Left ventricle myocardium inferior (tissue), 1 donor: ENCODE data around the gene TRIO. TPM values are rescaled to one million over a fixed set of nuclear protein-coding genes. Genes with fewer than 3 reads are reported as not detected.
"Not testable (repeated sequence)": the region's sequence is repeated elsewhere in the genome, so short reads cannot be mapped to it uniquely, and the experiment has no call there.

Experiments
- DNase-seq: peaks from one replicate; pipeline ENCODE4 v3.0.0-alpha.2; 2020
- H3K27ac ChIP-seq: fragments of 200-600 bp; replicated peaks from 2 replicates; pipeline ENCODE4 v1.8.0; 2021
- H3K27me3 ChIP-seq: fragments of 200-600 bp; 2 replicates; pipeline ENCODE4 v1.8.0; 2021; ENCODE audit warnings: low read depth
- H3K36me3 ChIP-seq: fragments of 200-600 bp; 2 replicates; pipeline ENCODE4 v1.8.0; 2021
- H3K4me1 ChIP-seq: fragments of 200-600 bp; 2 replicates; pipeline ENCODE4 v1.8.0; 2021
- H3K4me3 ChIP-seq: fragments of 200-600 bp; 2 replicates; pipeline ENCODE4 v1.8.0; 2021; ENCODE audit warnings: mild to moderate bottlenecking, moderate library complexity
- H3K9me3 ChIP-seq: fragments of 200-600 bp; replicated peaks from 2 replicates; pipeline ENCODE4 v1.8.0; 2021
- CTCF ChIP-seq: fragments of 200-600 bp; IDR thresholded peaks from 2 replicates; pipeline ENCODE4 v1.8.0; 2021; ENCODE audit warnings: antibody characterized with exemption, mild to moderate bottlenecking, borderline replicate concordance
- intact Hi-C: fragments of 100-400 bp; cut with micrococcal nuclease; formaldehyde crosslinking; loops from one replicate; pipeline ENCODE4 v1.11.0; 2022
- total RNA-seq: library from RNA; stranded (reverse); fragmentation: NEBNext Ultra II Directional; extraction: Animal tissue kit (Norgen Biotek cat#: 25700); gene quantifications from one replicate; pipeline ENCODE4 v1.2.1, GENCODE V29; 2021
- donor health status: DM: no; HTN: yes; CAD: no; lungs with severe emphysema.

The TRIO gene
- total RNA-seq, 1 donor from 2014 or later: 52.8 TPM

- Histone ChIP-seq H3K36me3 (no peaks in the 10 kb centered on the region), H3K4me1 (peaks cover 7% of the 10 kb centered on the region), H3K4me3 (no peak overlapping the region), H3K27ac (no peak overlapping the region), H3K9me3 (peaks cover 4% of the 10 kb centered on the region), H3K27me3 (peaks cover 4% of the 10 kb centered on the region)
- intact Hi-C loops: no loop called here
- no peak for DNase-seq
- TF ChIP-seq CTCF: no peak
Measured at GRCh38 chr5:14534773-14535172, 391.6 kb downstream of the TRIO start.

DNA sequence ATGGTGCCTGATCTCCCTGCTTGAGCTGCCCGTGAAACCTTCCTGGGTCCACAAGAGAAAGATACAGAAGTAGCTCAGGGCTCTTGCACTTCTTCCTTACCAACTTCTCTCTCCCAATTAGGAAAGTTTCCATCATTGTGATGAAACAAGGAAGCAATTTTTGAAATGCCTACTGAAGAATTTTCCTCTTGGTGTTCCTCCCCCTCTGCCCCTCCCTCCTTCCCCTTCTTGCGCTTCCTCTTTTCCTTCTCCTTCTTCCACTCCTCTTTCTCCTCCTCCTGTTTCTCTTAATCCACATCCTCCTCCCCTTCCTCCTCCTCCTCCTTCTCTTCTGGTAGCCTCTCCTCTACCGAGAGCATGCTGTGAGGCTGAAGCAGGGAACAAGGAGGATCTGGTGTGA, 402.2 kb downstream of the TRIO start:
- intact Hi-C loops: no loop called here
- H3K27ac ChIP-seq: no peak overlapping the region
- DNase-seq: no peak

GRCh38 chr5:14545862-14546261, 402.7 kb downstream of the TRIO start:
- peaks cover 24% of the 10 kb centered on the region for H3K27me3 ChIP-seq
- H3K4me3 ChIP-seq: no peak overlapping the region
- H3K27ac ChIP-seq: no peak overlapping the region
- intact Hi-C loops: no loop called here
- no peak for TF ChIP-seq CTCF
- no peak for DNase-seq
- H3K4me1 ChIP-seq: no peaks in the 10 kb centered on the region
- peaks cover 22% of the 10 kb centered on the region for H3K9me3 ChIP-seq
- H3K36me3 ChIP-seq: no peaks in the 10 kb centered on the region

More for the DNA sequence above, 402.2 kb downstream of the TRIO start:
- H3K4me3 ChIP-seq: no peak overlapping the region
- H3K9me3 ChIP-seq: peaks cover 27% of the 10 kb centered on the region
- no peaks in the 10 kb centered on the region for H3K36me3 ChIP-seq
- no peak for TF ChIP-seq CTCF
- peaks cover 23% of the 10 kb centered on the region for H3K27me3 ChIP-seq
- no peaks in the 10 kb centered on the region for H3K4me1 ChIP-seq

DNA sequence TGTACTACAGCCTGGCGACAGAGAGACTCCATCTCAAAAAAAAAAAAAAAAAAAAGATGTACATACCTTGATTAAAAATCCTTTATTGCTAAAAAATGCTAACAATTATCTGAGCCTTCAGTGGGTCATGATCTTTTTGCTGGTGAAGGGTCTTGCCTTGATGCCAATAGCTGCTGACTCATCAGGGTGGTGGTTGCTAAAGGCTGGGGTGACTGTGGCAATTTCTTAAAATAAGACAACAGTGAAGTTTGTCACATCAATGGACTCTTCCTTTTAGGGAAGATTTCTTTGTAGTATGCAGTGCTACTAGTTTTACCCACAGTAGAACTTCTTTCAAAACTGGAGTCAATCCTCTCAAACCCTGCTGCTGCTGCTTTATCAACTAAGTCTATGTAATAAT, 404.5 kb downstream of the TRIO start:
- no peak for DNase-seq
- intact Hi-C loops: no loop called here
- H3K9me3 ChIP-seq: peaks cover 17% of the 10 kb centered on the region
- H3K27ac ChIP-seq: no peak overlapping the region
- no peak overlapping the region for H3K4me3 ChIP-seq
- no peaks in the 10 kb centered on the region for H3K36me3 ChIP-seq
- H3K27me3 ChIP-seq: peaks cover 31% of the 10 kb centered on the region
- no peaks in the 10 kb centered on the region for H3K4me1 ChIP-seq
- TF ChIP-seq CTCF: no peak

- H3K4me3 ChIP-seq: no peak overlapping the region
- intact Hi-C loops: no loop called here
- peaks cover 35% of the 10 kb centered on the region for H3K27me3 ChIP-seq
- DNase-seq: no peak
- H3K9me3 ChIP-seq: peaks cover 18% of the 10 kb centered on the region
- no peaks in the 10 kb centered on the region for H3K4me1 ChIP-seq
- H3K27ac ChIP-seq: no peak overlapping the region
- no peaks in the 10 kb centered on the region for H3K36me3 ChIP-seq
- TF ChIP-seq CTCF: no peak
Measured at GRCh38 chr5:14551211-14551610, 408.1 kb downstream of the TRIO start.

- no peaks in the 10 kb centered on the region for H3K36me3 ChIP-seq
- no peak overlapping the region for H3K27ac ChIP-seq
- H3K4me1 ChIP-seq: no peaks in the 10 kb centered on the region
- H3K9me3 ChIP-seq: peaks cover 12% of the 10 kb centered on the region
- intact Hi-C loops: no loop called here
- TF ChIP-seq CTCF: no peak
- H3K27me3 ChIP-seq: peaks cover 40% of the 10 kb centered on the region
- H3K4me3 ChIP-seq: no peak overlapping the region
- DNase-seq: no peak
Measured at GRCh38 chr5:14552017-14552416, 408.9 kb downstream of the TRIO start.

GRCh38 chr5:14554288-14554687, 411.1 kb downstream of the TRIO start:
- intact Hi-C loops: not testable (repeated sequence)

More at GRCh38 chr5:14554288-14554687, 411.1 kb downstream of the TRIO start:
- not testable (repeated sequence) for H3K4me3 ChIP-seq, DNase-seq, H3K36me3 ChIP-seq, H3K4me1 ChIP-seq, H3K27ac ChIP-seq
- peaks cover 55% of the 10 kb centered on the region for H3K27me3 ChIP-seq
- peaks cover 12% of the 10 kb centered on the region for H3K9me3 ChIP-seq
